Activated CD8-positive, alpha-beta memory T cell treated with anti-CD3 and anti-CD28 coated beads, Interleukin-2, amount 10 ng/mL, durations not matched to agents 7 days and 5 days (primary cell): ENCODE results near the gene KIF12. TPM values are rescaled to one million over a fixed set of nuclear protein-coding genes. Genes with fewer than 3 reads are reported as not detected.
A peak's percentile ranks its signal among the peaks of the same experiment; 100 is the strongest.
"Not testable (repeated sequence)": the region's sequence is repeated elsewhere in the genome, so short reads cannot be mapped to it uniquely, and the experiment has no call there.

ENCODE experiments used
- ATAC-seq: fragments of 150-1000 bp; cut with Tn5 transposase; one replicate; pipeline ENCODE4 v1.10.0; 2021; ENCODE audit warnings: moderate library complexity
- CTCF ChIA-PET: fragments of 350-600 bp; sonication (Branson Sonifier 250); formaldehyde crosslinking; loops from one replicate; lab custom pipeline; 2021; ENCODE audit warnings: antibody characterized with exemption; lab: Charles Lee
- DNase-seq: peaks from one replicate; pipeline ENCODE4 v3.0.0-alpha.2; 2020
- H3K27ac Mint-ChIP-seq: one replicate; pipeline ENCODE4 v1.8.0; 2021; ENCODE audit warnings: mild to moderate bottlenecking, mixed read lengths
- H3K27me3 Mint-ChIP-seq: one replicate; pipeline ENCODE4 v1.8.0; 2021; ENCODE audit warnings: mixed read lengths
- H3K36me3 Mint-ChIP-seq: one replicate; pipeline ENCODE4 v1.8.0; 2021; ENCODE audit warnings: mild to moderate bottlenecking, mixed read lengths
- H3K4me1 Mint-ChIP-seq: one replicate; pipeline ENCODE4 v1.8.0; 2021; ENCODE audit warnings: mixed read lengths
- H3K4me3 Mint-ChIP-seq: one replicate; pipeline ENCODE4 v1.8.0; 2021; ENCODE audit warnings: mild to moderate bottlenecking, moderate library complexity, mixed read lengths
- H3K9me3 Mint-ChIP-seq: one replicate; pipeline ENCODE4 v1.8.0; 2022; ENCODE audit warnings: low read depth, mixed read lengths
- total RNA-seq, 2 experiments: library from RNA; stranded (reverse); gene quantifications; one replicate each; pipeline ENCODE4 v1.2.3, GENCODE V29; 2021

The KIF12 gene
- total RNA-seq, 2 experiments from 2014 or later: not detected

DNA sequence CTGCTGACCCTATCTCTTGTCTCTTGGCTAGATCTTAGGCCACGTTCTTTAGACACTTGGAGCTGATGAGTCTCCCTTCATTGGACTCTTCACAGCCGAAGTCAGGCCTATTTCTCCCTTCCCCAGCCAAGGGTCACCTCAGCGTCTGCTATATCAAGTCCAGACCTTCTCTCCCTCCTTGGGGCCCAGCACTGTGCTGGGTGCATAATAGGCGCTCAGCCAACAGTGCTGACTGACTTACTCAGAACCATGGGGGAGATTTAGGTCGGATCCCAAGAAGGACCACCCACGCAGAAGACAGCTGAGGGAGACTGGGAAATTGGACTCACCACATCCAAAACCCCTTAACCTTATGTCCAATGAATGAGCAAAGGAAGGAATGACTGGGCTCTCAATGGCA, 15.4 kb downstream of the KIF12 start:
- Mint-ChIP-seq H3K4me1 (no peaks in the 10 kb centered on the region), H3K27ac (no peak overlapping the region), H3K9me3 (no peaks in the 10 kb centered on the region), H3K36me3 (no peaks in the 10 kb centered on the region), H3K27me3 (peaks cover 3% of the 10 kb centered on the region), H3K4me3 (no peak overlapping the region)
- DNase-seq (no peak), ATAC-seq (no peak)
- CTCF ChIA-PET: interaction anchor here (0.9 to 3.4 kb wide), 12 partner anchors 10 to 207 kb away, joined by 3 to 47 read pairs (median 9); partner anchors contain the start of genes COL27A1 and KIF12

DNA sequence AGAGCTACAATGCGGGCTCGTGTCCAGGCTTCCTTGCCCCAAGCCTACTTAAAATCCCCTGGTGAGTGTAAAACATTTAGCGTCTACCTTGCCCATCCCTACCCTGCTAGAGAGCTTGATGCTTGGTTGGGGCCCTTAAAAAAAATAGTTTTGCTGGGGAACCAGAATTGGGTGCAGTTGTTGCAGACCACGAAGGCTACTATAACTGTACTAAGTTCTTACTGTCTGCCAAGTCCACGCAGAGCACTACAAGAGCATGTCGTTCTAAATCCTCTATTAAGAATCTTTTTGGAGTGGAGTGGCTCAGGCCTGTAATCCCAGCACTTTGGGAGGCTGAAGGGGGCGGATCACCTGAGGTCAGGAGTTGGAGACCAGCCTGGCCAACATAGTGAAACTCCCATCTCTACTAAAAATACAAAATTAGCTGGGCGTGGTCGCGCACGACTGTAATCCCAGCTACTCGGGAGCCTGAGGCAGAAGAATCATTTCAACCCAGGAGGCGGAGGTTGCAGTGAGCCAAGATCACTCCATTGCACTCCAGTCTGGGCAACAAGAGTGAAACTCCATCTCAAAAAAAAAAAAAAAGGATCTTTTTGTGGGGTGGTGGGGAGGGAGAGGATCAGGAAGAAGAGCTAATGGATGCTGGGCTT, 16.2 kb downstream of the KIF12 start:
- CTCF ChIA-PET: interaction anchor here (0.6 to 3.4 kb wide), 29 partner anchors 9 to 227 kb away, joined by 3 to 47 read pairs (median 3); partner anchors contain the start of genes COL27A1 and KIF12
- not testable (repeated sequence) for H3K27ac Mint-ChIP-seq, H3K36me3 Mint-ChIP-seq, DNase-seq, H3K9me3 Mint-ChIP-seq, H3K4me3 Mint-ChIP-seq, H3K4me1 Mint-ChIP-seq, H3K27me3 Mint-ChIP-seq, ATAC-seq

DNA sequence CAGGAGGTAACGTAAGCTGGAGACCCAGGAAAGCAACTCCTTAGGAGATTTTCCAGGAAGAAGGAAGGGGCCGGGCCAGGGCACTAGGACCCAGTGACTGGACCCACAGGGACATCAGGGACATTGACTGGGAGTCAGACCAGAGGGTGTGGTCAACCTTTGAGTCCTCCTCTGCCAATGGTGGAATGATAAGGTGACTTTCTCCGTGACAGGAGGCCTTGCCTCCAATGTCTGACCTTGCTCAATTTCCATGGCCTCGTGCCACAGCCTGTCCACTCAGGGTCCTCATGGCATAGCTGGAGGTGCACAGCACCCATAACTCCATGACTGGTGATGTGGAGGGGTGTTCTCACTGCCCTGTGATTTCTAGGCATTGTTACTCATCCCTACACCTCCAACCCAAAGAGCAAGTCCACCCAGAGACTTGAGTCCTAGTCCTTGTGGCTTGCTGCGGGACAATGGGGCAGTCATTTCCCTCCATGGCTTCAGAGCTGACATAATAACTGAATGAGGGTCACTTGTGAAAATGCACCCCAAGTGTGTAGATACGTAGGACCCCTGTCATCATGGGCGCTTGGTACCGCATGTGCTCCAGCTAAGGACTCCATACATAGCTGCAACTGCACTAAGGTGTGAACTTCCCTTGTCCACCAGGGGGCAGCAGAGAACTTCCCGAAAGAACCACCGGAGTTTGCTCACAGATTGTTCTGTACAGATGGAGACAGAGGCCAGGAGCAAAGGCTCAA, 16.9 kb downstream of the KIF12 start:
- peak; percentile 90 for ATAC-seq
- Mint-ChIP-seq H3K27ac (no peak overlapping the region), H3K9me3 (no peaks in the 10 kb centered on the region)

DNA sequence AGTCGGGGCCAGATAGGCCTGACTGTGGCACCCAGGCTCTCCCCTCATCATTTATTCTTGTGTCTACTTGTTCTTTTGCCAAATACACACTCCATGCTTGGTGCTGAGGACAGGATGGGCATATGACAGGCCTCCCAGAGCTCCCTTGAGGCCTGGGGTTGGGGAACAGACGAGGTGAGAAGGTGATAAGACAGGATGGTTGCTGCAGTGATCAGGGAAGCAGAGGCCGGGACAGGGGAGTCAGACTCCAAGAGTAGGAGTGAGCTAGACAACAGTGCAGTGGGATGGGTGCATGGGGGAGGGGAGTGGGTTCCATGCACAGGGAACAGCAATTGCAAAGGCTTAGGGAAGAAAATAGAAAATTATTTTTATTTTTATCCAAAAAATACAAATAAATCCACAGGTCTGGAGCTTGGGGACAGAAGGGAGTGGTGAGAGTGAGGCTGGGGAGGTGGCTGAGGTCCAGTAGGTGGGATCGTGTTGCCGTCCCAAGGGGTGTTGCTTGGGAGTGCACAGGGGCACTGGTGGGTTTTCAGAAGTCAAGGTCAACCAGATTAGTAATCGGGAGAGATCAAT, 17.6 kb downstream of the KIF12 start:
- Mint-ChIP-seq H3K27me3 (peaks cover 3% of the 10 kb centered on the region), H3K36me3 (no peaks in the 10 kb centered on the region), H3K27ac (no peak overlapping the region), H3K9me3 (no peaks in the 10 kb centered on the region), H3K4me3 (no peak overlapping the region), H3K4me1 (no peaks in the 10 kb centered on the region)
- CTCF ChIA-PET: interaction anchor here (1.1 to 3.4 kb wide), 10 partner anchors 10 to 210 kb away, joined by 3 to 47 read pairs (median 4); no protein-coding TSS in a partner anchor
- no peak for ATAC-seq
- no peak for DNase-seq

More for the DNA sequence above, 16.9 kb downstream of the KIF12 start:
- peak; percentile 86 for DNase-seq
- H3K36me3 Mint-ChIP-seq: no peaks in the 10 kb centered on the region
- H3K4me3 Mint-ChIP-seq: no peak overlapping the region
- peaks cover 3% of the 10 kb centered on the region for H3K27me3 Mint-ChIP-seq
- H3K4me1 Mint-ChIP-seq: no peaks in the 10 kb centered on the region
- CTCF ChIA-PET: interaction anchor here (0.6 to 3.4 kb wide), 28 partner anchors 9 to 228 kb away, joined by 3 to 47 read pairs (median 3); partner anchors contain the start of genes COL27A1 and KIF12

DNA sequence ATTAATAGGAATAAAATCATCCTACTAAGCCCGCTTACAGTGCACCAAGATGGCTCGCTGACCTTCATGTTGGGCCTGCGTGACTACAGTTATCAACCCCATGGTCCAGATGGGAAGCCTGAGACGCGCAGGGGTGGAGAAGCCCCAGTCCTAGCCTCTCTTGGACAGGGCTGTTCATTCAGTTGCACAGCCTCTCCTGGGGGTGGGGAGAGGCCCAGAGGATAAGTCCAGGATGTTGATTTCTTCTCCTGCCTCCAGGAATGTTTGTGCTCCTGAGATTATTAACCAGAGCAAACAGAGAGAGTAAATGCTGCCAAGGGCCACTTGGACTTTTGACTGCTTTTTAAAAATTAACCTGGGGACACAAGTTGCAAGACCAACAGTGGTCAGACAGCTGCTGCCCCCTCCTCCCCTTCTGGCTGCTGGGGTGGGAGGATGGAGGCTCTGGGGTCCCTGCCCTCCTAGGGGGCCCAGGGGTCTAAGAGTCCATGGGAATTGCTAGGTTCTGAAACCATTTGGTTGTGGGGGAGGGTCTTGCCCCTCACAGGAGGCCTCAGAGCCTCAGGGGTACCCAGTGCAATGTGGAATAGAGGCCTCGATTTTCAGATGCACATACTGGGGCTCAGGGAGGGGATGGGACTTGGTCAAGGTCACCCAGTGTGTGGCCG, 18.2 kb downstream of the KIF12 start:
- no peak for ATAC-seq
- no peak for DNase-seq

DNA sequence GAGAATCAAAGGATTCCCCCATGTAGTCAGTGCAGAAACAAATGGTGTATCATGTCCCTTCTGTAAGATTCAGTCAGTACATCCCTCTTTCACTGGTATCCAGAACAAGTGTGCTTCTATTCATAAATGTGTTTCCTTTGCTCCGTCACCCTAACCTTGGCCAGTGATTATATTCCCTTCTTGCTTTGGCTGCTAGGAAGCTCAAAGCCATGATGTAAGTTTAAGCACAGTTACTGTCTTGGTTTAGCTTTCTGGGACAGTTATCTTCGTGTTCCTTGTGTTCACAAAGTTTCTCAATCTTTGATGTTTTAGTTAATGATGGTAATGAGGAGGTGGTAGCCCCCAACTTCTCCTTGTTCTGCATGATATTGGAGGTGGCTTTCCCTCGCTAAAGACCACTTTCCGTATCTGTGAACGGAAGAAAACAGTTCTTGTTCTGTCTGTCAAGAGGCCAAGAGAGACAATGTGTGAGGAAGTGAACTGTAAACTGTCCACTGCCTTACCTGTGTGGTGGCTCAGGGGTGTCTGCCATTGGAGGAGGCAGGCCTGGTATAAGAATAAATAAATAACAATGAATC, 18.8 kb downstream of the KIF12 start:
- no peak overlapping the region for H3K27ac Mint-ChIP-seq
- H3K9me3 Mint-ChIP-seq: no peaks in the 10 kb centered on the region
- peaks cover 6% of the 10 kb centered on the region for H3K27me3 Mint-ChIP-seq
- no peaks in the 10 kb centered on the region for H3K36me3 Mint-ChIP-seq
- CTCF ChIA-PET: interaction anchor here (0.8 kb wide), 1 partner anchor 28 kb away, joined by 3 read pairs; no protein-coding TSS in a partner anchor
- DNase-seq (no peak), ATAC-seq (no peak)
- H3K4me3 Mint-ChIP-seq: no peak overlapping the region
- no peaks in the 10 kb centered on the region for H3K4me1 Mint-ChIP-seq

More for the DNA sequence above, 18.2 kb downstream of the KIF12 start:
- Mint-ChIP-seq H3K9me3 (no peaks in the 10 kb centered on the region), H3K4me1 (no peaks in the 10 kb centered on the region), H3K36me3 (no peaks in the 10 kb centered on the region), H3K27ac (no peak overlapping the region), H3K4me3 (no peak overlapping the region), H3K27me3 (peaks cover 3% of the 10 kb centered on the region)
- CTCF ChIA-PET: no interaction called here

DNA sequence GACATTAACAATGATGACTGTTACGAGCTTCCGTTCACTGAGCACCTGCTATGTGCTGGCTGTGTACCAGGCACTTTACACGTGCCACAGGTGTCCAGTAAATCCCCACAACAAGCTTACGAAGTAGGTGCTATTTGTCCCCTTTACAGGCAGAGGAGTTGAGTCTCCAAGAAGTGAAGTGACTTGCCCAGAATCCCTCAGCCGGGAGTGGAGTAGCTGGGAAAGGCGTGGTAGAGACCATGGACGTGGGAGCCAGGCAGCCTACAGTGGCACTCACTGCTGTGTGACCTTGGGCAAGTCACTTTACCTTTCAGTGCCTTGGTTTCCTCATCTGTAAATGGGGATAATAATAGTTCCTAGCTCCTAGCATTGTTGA, 20.3 kb downstream of the KIF12 start:
- peaks cover 8% of the 10 kb centered on the region for H3K27me3 Mint-ChIP-seq
- DNase-seq: no peak
- ATAC-seq: no peak
- no peak overlapping the region for H3K27ac Mint-ChIP-seq
- CTCF ChIA-PET: interaction anchor here (1.1 to 1.9 kb wide), 2 partner anchors 13 to 212 kb away, joined by 3 to 10 read pairs; no protein-coding TSS in a partner anchor
- no peaks in the 10 kb centered on the region for H3K36me3 Mint-ChIP-seq
- H3K4me3 Mint-ChIP-seq: no peak overlapping the region
- no peaks in the 10 kb centered on the region for H3K9me3 Mint-ChIP-seq
- no peaks in the 10 kb centered on the region for H3K4me1 Mint-ChIP-seq

DNA sequence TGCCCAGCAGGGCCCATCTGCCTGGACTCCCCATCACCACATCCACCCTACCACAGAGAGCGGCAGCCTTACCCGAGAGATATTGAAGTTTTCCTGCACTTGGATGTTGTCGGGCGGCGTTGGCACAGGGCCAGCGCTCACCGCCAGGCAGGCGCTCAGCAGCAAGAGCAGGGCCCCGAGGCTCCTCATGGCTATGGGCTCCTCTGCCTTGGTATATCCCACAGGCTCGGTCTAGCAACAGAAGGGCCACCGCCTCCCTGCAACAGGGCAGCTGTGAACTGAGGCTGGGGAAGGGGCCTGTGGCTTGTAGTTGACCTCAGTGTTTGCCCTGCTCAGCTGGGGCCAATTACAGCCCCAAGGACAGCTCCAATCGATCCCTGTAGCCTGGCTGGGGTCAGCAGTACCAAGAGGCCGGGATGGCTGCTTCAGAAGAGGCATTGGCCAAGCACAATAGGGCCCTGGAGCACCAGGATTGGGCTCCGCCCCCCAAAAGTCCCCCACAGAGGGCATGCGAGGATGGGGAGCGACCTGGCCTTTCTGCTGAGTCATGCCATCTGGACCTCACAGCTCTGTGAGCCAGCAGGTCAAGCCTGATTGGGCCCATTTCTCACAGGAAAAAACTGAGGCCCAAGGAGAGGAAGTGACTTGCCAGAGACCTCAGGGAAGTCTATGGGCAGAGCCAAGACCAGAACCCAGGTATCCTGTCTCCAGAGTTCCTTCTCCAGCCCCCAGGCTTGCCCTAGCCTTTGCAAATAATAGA, 20.9 kb downstream of the KIF12 start, which contains the start of gene AMBP:
Gene AMBP, minus strand, starts transcription at position 280 of the 760 bp plus-strand sequence. Its CDS starts 91 bp downstream, at position 189.
- no peaks in the 10 kb centered on the region for H3K36me3 Mint-ChIP-seq
- H3K27ac Mint-ChIP-seq: no peak within 1 kb of the TSS
- peaks cover 7% of the 10 kb centered on the region for H3K27me3 Mint-ChIP-seq
- CTCF ChIA-PET: interaction anchor here (1.1 to 1.9 kb wide), 2 partner anchors 13 to 213 kb away, joined by 3 to 10 read pairs; no protein-coding TSS in a partner anchor
- ATAC-seq (no peak), DNase-seq (no peak)
- H3K9me3 Mint-ChIP-seq: no peaks in the 10 kb centered on the region
- no peaks in the 10 kb centered on the region for H3K4me1 Mint-ChIP-seq
- H3K4me3 Mint-ChIP-seq: no peak within 1 kb of the TSS

DNA sequence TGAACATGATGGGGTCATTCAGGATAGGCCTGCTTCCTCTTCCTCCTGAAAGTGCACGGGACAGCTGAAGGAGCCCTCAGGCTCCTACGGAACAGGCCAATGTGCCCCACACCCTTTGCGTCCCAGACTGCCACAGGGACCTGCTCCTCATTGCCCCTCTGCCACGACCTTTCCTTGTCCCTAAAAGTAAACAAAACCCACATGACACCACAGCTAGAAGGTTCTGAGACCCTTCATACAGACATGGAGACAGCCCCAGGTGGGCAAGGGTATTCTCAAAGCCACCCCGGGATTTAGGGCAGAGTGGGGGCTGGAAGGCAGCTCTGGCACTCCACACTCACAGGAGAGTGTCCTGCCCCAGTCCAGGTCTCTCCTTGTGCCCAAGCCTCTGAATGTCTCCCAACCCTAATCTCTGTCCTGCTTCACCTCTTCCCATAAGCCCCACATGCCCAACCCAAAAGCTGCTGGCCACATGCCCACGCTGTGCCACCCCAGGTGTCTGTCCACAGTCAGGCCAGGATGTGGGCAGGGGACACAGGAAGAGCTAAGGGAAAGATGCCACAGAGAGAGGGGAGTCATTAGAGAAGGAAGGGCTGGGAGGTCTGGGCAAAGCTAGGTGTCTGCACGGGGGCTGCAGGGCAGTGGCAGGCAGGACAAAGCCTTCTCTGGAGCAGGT, 21.8 kb downstream of the KIF12 start:
- Mint-ChIP-seq H3K4me3 (no peak overlapping the region), H3K4me1 (no peaks in the 10 kb centered on the region), H3K27ac (no peak overlapping the region), H3K9me3 (no peaks in the 10 kb centered on the region), H3K36me3 (no peaks in the 10 kb centered on the region), H3K27me3 (peaks cover 7% of the 10 kb centered on the region)
- DNase-seq (no peak), ATAC-seq (no peak)
- CTCF ChIA-PET: interaction anchor here (1.9 kb wide), 1 partner anchor 214 kb away, joined by 10 read pairs; no protein-coding TSS in a partner anchor

DNA sequence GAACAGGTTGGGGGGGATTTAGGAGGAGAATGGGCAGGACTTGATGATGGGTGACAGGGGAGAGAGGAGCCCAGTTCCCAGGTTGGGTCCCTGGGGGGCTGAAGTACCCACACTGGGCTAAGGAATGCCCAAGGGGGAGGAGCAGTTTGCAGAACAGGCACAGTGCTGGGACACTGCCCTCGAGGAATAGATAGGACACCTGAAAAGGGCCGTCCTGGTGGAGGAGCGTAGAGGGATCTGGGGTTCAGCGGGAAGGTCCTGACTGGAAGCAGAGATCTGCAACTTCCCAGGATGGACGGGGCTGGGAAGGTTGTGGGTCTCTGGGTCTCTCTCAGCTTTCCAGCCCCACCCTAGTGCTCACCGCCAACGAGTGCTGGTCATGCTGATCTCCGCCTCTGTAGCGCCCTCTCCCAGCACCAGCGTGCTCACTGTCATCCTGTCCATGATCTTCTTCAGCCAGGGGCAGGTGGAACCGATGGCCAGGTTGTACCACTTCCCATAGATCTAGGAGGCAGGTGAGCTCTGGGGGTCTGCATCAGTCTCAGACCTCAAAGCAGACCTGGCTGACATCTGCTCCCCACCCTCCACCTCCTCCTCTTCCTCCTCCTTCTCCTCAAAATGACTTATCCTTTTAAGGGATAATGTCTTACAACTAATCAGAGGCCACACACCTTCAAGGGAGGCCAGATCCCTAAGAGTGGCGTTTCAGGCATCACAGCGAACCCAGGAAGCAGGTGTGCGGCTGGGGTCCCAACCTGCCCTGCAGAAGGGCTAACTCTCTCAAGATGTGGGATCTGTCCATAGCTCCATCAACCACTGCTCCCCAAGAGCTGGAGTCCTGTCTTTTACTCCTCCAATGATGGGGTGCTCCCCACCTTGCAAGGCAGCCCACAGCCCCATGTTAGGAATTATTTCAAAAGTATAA, 22.6 kb downstream of the KIF12 start:
- DNase-seq: no peak
- Mint-ChIP-seq H3K27me3 (peaks cover 7% of the 10 kb centered on the region), H3K4me1 (no peaks in the 10 kb centered on the region), H3K27ac (no peak overlapping the region), H3K9me3 (no peaks in the 10 kb centered on the region), H3K36me3 (no peaks in the 10 kb centered on the region), H3K4me3 (no peak overlapping the region)
- ATAC-seq: no peak
- CTCF ChIA-PET: no interaction called here

DNA sequence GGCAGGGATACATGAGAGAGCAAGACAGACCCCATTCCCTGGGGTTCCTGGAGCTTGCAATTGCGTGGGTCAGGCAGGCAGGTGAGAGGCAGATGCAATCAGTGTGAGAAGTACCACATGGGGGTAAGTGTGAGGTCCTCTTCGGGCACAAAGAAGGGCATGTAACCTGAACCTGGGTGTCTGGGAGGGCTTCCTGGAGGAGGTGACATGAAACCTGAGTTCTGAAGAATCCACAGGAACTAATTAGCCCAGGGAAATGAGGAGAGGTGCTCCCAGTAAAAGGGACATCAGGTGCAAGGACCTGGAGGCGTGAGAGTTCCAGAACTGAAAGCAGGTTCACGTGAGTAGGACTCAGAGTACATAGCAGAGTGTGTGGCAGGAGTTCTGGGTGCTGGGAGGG, 23.5 kb downstream of the KIF12 start:
- no peak overlapping the region for H3K27ac Mint-ChIP-seq
- no peaks in the 10 kb centered on the region for H3K9me3 Mint-ChIP-seq
- H3K27me3 Mint-ChIP-seq: peaks cover 7% of the 10 kb centered on the region
- H3K4me1 Mint-ChIP-seq: no peaks in the 10 kb centered on the region
- H3K4me3 Mint-ChIP-seq: no peak overlapping the region
- no peak for ATAC-seq
- CTCF ChIA-PET: no interaction called here
- H3K36me3 Mint-ChIP-seq: no peaks in the 10 kb centered on the region
- no peak for DNase-seq
